Measurements from ENCODE around the gene GPR45. TPM values are rescaled to one million over a fixed set of nuclear protein-coding genes. Genes with fewer than 3 reads are reported as not detected.
"Not testable (repeated sequence)": the region's sequence is repeated elsewhere in the genome, so short reads cannot be mapped to it uniquely, and the experiment has no call there.

The GPR45 gene
- total RNA-seq, 4 donors from 2014 or later: not detected

GRCh38 chr2:105249891-105250290 is 8.3 kb downstream of the GPR45 start:
- intact Hi-C loops (cut with DNase I): no loop called here
- WGBS: 84% methylated on average over 4 of the region's 4 CpGs
- peaks cover 0 to 10% (median 7%) of the 10 kb centered on the region in 4 donors for H3K4me1 ChIP-seq
- H3K27me3 ChIP-seq: no peaks in the 10 kb centered on the region
- no peak overlapping the region for H3K27ac ChIP-seq (replicated peaks in 1 of 4)
- no peaks in the 10 kb centered on the region for H3K36me3 ChIP-seq
- H3K4me3 ChIP-seq: no peak overlapping the region
- TF ChIP-seq, protein P1, sequence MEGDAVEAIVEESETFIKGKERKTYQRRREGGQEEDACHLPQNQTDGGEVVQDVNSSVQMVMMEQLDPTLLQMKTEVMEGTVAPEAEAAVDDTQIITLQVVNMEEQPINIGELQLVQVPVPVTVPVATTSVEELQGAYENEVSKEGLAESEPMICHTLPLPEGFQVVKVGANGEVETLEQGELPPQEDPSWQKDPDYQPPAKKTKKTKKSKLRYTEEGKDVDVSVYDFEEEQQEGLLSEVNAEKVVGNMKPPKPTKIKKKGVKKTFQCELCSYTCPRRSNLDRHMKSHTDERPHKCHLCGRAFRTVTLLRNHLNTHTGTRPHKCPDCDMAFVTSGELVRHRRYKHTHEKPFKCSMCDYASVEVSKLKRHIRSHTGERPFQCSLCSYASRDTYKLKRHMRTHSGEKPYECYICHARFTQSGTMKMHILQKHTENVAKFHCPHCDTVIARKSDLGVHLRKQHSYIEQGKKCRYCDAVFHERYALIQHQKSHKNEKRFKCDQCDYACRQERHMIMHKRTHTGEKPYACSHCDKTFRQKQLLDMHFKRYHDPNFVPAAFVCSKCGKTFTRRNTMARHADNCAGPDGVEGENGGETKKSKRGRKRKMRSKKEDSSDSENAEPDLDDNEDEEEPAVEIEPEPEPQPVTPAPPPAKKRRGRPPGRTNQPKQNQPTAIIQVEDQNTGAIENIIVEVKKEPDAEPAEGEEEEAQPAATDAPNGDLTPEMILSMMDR (IDR thresholded peaks at IDR 0.05): no peak
- no peak for TF ChIP-seq POLR2A (IDR thresholded peaks at IDR 0.05; ENCODE audit: low read depth)
- TF ChIP-seq POLR2AphosphoS5 (IDR thresholded peaks at IDR 0.05): no peak
- TF ChIP-seq EP300 (IDR thresholded peaks at IDR 0.05): no peak
- no peaks in the 10 kb centered on the region for H3K9me3 ChIP-seq
- DNase-seq (ENCODE audit: extremely low spot score): no peak

- intact Hi-C loops (cut with DNase I); H3K4me3 ChIP-seq; H3K27ac ChIP-seq (replicated peaks in 1 of 4); DNase-seq (ENCODE audit: extremely low spot score); H3K36me3 ChIP-seq; H3K27me3 ChIP-seq; H3K9me3 ChIP-seq: not testable (repeated sequence)
- peaks cover 0 to 10% (median 7%) of the 10 kb centered on the region in 4 donors for H3K4me1 ChIP-seq
- WGBS: 98% methylated on average over 22 of the region's 43 CpGs
These were observed 9.6 kb downstream of the GPR45 start for GRCh38 chr2:105251016-105251648.

DNA sequence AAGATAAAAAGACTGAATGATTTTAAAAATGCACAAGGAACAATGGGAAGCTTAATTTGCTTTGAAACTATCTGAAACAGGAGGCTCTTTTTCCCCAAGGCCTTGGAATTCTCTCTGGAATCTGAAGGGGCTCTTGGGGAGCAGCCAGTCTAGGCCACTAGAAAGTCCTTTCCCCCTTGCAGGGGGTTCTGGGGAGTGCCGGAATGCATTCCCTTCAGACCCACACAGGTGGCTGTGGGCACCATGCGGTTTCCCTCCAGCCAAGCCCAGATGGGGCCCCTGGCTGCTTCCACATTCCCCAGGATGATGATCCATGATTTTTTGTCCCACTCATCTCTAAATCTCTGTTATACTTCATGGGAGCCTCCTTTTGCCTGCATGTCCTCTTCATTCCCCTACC is 10.7 kb downstream of the GPR45 start:
- intact Hi-C loops (cut with DNase I): no loop called here
- WGBS: 94% methylated on average over 2 of the region's 2 CpGs
- H3K27me3 ChIP-seq: no peaks in the 10 kb centered on the region
- H3K36me3 ChIP-seq: no peaks in the 10 kb centered on the region
- no peaks in the 10 kb centered on the region for H3K9me3 ChIP-seq
- H3K27ac ChIP-seq (replicated peaks in 1 of 4): no peak overlapping the region
- H3K4me3 ChIP-seq: no peak overlapping the region
- DNase-seq (ENCODE audit: extremely low spot score): no peak
- no peak for TF ChIP-seq POLR2A (IDR thresholded peaks at IDR 0.05; ENCODE audit: low read depth)
- TF ChIP-seq EP300 (IDR thresholded peaks at IDR 0.05): no peak
- TF ChIP-seq, protein P1 (IDR thresholded peaks at IDR 0.05): no peak
- no peak for TF ChIP-seq POLR2AphosphoS5 (IDR thresholded peaks at IDR 0.05)
- peaks cover 0 to 10% (median 7%) of the 10 kb centered on the region in 4 donors for H3K4me1 ChIP-seq

DNA sequence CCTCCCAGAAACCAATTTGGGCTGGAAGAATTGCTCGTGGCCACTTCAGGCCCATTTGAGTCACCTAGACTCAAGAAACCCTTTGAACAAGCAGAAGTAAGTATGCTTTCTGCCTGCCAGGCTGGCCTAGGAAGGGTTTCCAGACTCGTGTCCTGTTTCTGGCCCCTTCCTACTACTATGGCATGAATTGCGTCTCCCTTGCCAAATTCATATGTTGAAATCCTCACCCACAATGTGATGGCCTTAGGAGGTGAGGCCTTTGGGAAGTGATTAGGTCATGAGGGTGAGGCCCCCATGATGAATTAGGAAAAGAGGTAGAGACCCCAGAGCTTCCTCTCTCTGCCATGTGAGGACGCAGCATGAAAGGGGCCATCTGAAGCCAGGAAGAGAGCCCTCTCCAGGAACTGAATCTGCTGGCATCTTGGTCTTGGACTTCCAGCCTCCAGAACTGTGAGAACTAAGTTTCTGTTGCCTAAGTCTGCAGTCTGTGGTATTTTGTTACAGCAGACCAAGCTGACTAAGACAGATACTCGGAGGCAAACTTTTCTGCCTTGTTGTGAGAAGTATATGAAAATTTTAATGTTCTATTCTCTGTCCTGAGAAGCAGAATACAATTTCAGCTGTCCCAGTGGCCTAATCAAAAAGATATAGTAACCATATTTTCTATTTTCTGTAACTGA is 13.1 kb downstream of the GPR45 start:
- WGBS: 79% methylated on average over 5 of the region's 5 CpGs
- Histone ChIP-seq H3K9me3 (no peaks in the 10 kb centered on the region), H3K4me3 (no peak overlapping the region), H3K36me3 (no peaks in the 10 kb centered on the region), H3K27me3 (no peaks in the 10 kb centered on the region), H3K4me1 (peaks cover 0 to 5% (median 2%) of the 10 kb centered on the region in 4 donors), H3K27ac (replicated peaks in 1 of 4) (no peak overlapping the region)
- no peak for DNase-seq (ENCODE audit: extremely low spot score)
- intact Hi-C loops (cut with DNase I): no loop called here
- TF ChIP-seq, protein P1 (IDR thresholded peaks at IDR 0.05): no peak
- no peak for TF ChIP-seq POLR2A (IDR thresholded peaks at IDR 0.05; ENCODE audit: low read depth)
- TF ChIP-seq EP300 (IDR thresholded peaks at IDR 0.05): no peak
- TF ChIP-seq POLR2AphosphoS5 (IDR thresholded peaks at IDR 0.05): no peak

GRCh38 chr2:105255979-105256378 is 14.4 kb downstream of the GPR45 start:
- Histone ChIP-seq H3K4me3 (no peak overlapping the region), H3K4me1 (no peaks in the 10 kb centered on the region), H3K27me3 (no peaks in the 10 kb centered on the region), H3K9me3 (no peaks in the 10 kb centered on the region), H3K36me3 (no peaks in the 10 kb centered on the region), H3K27ac (replicated peaks in 1 of 4) (no peak overlapping the region)
- no peak for TF ChIP-seq POLR2AphosphoS5 (IDR thresholded peaks at IDR 0.05)
- TF ChIP-seq, protein P1 (IDR thresholded peaks at IDR 0.05): no peak
- no peak for TF ChIP-seq EP300 (IDR thresholded peaks at IDR 0.05)
- no peak for TF ChIP-seq POLR2A (IDR thresholded peaks at IDR 0.05; ENCODE audit: low read depth)
- intact Hi-C loops (cut with DNase I): no loop called here
- WGBS: 83% methylated on average over 2 of the region's 2 CpGs
- no peak for DNase-seq (ENCODE audit: extremely low spot score)
